Peyer's patch (tissue), 4 donors: Measurements from ENCODE around the gene PMPCA.

Source experiments
- POLR2A ChIP-seq, 2 donors: fragments of 450-650 bp; IDR thresholded peaks; one replicate each; pipeline ENCODE4 v1.5.1; 2017; ENCODE audit warnings: antibody characterized with exemption in 2 of 2, mild to moderate bottlenecking in 2 of 2, moderate library complexity in 2 of 2
- TF ChIP-seq, protein P1 (sequence below), 6 experiments: fragments of 450-650 bp in 4 of 6; fragments of 200-600 bp in 2 of 6; sonication (generic) in 1 of 6; IDR thresholded peaks; one replicate each; pipeline ENCODE4 v1.5.1; 2017 to 2019; ENCODE audit warnings: antibody characterized with exemption in 6 of 6, mild to moderate bottlenecking in 3 of 6, moderate library complexity in 1 of 6

DNA sequence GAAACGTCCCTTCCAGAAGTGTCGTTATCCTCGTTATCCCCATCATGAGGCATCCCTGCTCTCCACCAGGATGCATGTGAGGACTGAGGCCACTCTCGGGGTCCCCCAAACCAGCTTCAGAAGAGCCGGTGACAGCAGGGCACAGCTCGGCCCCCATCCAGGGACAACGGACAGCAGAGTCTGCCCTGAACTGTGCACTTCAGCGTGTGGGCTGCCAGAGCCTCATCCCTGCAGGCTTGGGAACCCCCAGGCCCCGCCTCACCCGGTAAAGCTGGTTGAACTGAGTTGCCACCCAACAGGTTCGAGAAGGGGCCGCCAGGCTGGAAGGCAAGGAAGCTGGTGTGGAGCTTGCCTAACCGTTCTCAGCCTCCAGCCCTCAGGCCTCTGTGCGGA lies 36.3 kb upstream of the PMPCA start:
- TF ChIP-seq, protein P1, sequence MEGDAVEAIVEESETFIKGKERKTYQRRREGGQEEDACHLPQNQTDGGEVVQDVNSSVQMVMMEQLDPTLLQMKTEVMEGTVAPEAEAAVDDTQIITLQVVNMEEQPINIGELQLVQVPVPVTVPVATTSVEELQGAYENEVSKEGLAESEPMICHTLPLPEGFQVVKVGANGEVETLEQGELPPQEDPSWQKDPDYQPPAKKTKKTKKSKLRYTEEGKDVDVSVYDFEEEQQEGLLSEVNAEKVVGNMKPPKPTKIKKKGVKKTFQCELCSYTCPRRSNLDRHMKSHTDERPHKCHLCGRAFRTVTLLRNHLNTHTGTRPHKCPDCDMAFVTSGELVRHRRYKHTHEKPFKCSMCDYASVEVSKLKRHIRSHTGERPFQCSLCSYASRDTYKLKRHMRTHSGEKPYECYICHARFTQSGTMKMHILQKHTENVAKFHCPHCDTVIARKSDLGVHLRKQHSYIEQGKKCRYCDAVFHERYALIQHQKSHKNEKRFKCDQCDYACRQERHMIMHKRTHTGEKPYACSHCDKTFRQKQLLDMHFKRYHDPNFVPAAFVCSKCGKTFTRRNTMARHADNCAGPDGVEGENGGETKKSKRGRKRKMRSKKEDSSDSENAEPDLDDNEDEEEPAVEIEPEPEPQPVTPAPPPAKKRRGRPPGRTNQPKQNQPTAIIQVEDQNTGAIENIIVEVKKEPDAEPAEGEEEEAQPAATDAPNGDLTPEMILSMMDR (IDR thresholded peaks at IDR 0.05), result no peak
- no peak for TF ChIP-seq POLR2A (IDR thresholded peaks at IDR 0.05)
